Neural progenitor cell (in vitro differentiated cells): ENCODE results near the gene PRMT7.

ENCODE experiments used
- EZH2 ChIP-seq: fragments of 200-600 bp; sonication (generic); IDR thresholded peaks from 2 replicates; pipeline ENCODE4 v1.6.1; 2017; ENCODE audit warnings: antibody characterized with exemption, mild to moderate bottlenecking, moderate library complexity
- EZH2phosphoT487 ChIP-seq: fragments of 200-600 bp; sonication (generic); IDR thresholded peaks from 2 replicates; pipeline ENCODE4 v1.6.1; 2017; ENCODE audit warnings: antibody characterized with exemption

DNA sequence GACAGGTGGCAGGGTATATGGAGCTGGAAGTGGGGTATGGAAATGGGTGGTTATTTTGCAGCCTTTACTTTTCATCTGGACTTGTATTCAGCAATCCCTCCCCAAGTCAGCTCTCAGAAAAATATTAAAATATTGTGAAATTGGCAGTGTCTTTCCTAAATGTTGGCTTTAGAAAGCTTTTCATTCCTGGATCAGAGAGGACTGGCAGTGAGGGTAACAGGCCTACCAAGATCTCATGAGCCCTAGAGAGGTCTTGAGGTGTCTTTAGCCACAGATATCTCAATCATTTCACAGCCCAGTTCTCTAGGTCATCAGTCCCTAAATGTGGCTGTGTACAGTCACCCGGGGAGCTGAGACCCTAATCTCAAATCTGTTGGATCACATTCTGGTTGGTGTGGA, 22.6 kb upstream of the PRMT7 start:
- TF ChIP-seq EZH2 (no peak), EZH2phosphoT487 (no peak)
